GM19351 (cell line): ENCODE measurements around the gene RTTN.
"Not testable (repeated sequence)": the region's sequence is repeated elsewhere in the genome, so short reads cannot be mapped to it uniquely, and the experiment has no call there.

ENCODE experiments used
- ATAC-seq: cut with Tn5 transposase; IDR thresholded peaks from one replicate; pipeline ENCODE4 v1.9.1; 2021; ENCODE audit warnings: mild to moderate bottlenecking, moderate library complexity; ENCODE audit not compliant: unreplicated experiment

Gene RTTN

GRCh38 chr18:70154591-70155194 is 50.8 kb downstream of the RTTN start:
- no peak for ATAC-seq

DNA sequence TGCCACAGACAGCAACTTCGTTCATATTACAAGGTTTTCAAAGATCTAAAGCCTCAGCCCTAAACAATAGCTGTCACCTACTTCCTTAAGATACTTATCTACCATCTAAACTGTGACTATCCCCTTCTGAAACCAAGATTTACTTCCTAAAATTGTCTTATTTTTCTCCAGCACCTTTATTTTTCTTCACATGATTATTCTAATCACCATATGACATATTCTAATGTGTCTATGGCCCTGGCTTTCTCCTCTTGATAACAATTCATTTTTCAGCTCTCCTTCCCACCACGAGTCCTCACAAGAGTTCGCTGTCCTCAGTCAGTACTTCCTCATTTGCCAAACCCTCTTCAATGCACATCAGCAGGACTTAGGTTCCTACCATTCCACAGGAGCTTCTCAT is 53.9 kb downstream of the RTTN start:
- ATAC-seq: no peak

DNA sequence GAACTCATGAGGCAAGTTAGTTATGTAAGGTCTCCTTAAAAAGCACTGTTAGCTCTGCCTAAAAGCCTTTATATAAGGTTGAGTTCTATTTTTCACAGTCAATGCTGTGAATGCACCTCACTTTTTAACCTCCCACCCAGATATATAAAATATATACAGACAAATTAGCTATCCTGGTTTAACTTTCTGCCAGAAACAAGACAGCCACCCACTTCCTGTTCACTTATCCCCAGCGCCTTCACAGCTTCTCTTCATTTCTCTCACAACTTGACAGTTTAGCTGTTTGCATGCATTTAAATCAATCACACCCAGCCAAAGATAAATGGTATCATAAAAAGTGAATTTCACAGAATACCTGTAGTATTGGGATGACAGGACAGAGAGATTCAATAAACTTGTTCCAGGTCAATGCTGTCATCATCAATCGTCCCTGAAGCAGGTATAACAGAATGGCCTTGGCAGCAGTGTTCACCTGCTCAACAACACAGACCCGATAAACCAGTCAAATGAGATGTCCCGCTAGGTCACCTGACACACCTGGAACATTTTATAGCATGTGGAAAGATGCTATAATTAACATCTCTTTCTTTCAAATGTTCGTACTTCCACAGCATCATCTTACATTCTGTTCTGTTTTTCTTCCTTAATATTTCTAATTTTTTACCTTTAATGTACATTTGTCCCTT is 55.7 kb downstream of the RTTN start:
- ATAC-seq: no peak

GRCh38 chr18:70149156-70149555 is 56.3 kb downstream of the RTTN start:
- ATAC-seq: no peak

- ATAC-seq: no peak
Observed at GRCh38 chr18:70148039-70148938, 57.2 kb downstream of the RTTN start.

DNA sequence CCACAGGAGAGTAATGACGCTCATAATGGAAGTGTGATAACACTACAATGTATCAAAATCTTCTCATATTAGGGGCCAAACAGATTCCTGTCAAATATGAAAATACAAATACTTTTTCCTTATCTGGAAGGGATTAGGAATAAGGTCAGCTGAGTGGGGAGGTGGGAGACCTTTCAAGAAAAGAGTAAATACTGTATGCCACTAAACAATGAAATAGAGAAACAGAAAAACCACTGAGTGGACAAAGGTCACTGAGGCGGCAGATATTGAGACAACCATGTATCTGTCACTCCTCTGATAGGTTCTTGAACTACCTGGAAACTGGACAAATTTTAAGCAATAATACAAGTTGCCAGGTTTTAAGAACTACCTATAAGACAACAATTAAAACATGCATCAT is 59.3 kb downstream of the RTTN start:
- ATAC-seq: no peak

DNA sequence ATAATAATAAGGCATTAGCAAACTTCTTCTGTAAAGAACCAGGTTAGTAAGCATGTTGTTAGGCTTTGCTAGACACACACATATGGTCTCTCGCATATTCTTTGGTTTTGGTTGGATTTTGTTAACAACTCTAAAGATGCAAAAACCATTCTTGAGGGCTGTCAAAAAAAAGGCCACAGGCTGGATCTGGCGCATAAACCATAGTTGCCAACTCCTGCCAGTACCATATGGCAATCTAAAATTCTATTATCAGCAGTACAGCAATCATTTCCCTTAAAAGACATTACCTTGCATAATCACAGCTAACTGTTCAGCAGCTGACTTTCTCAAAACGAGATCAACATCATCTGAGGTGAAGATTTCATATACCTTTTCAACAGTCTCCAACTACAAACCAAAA is 63.5 kb downstream of the RTTN start:
- ATAC-seq: no peak

GRCh38 chr18:70139138-70139537 is 66.3 kb downstream of the RTTN start:
- no peak for ATAC-seq

DNA sequence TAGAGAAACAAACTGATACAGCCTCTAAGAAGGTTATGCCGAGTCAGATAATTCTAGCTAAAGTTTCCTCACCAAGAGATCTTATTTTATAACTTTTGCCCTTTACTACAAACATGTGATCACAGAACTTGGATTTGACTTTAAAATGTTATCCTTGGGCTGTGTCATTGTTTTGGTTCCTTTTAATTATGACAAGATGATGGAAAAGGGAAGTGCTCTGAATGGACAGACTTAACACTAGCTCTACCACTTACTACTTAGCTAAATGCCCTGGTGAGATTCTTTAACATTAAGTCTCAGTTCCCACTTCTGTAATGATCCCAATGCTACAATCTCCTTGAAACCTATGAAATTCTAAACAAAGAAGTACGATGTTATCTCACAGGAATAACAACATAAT is 69.9 kb downstream of the RTTN start:
- ATAC-seq: peak; percentile 63

DNA sequence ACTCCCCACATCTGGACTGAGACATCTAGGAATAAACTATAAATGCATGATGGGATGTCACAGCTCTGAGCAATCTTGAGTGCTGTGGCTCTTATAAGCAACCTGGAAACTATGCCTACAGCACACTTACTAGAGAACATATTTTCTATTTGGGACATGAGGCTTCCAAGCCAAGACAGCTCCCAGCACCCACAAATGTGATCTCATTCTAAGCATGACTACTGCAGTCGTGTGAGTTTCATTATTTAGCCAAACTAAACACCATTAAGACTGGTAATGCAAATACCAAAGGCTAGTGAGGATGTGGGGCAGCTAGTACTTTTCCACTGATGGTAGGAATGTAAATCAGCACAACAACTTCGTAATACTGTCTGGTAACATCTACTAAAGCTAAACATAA is 72.5 kb downstream of the RTTN start:
- ATAC-seq: no peak

- ATAC-seq: no peak
Observed at GRCh38 chr18:70128271-70128670, 77.2 kb downstream of the RTTN start.

DNA sequence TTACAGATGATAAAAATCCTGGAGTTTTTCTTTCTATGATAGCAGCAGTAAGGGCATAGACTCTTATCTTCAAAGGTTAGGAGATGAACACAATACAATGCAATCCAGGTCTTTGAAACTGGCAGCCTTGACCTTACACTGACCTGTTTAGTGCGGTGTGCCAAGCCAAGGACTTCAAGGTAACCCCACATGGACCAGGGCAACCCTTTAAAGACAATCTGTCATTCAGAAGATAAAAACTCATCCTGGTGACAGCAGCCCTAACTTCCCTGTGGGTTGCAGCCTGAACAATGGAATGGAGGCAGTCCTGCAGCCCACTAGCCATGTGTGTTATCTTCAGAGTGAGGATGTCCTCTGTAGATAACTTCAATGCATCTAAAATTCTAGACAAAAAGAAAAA is 78.1 kb downstream of the RTTN start:
- no peak for ATAC-seq

DNA sequence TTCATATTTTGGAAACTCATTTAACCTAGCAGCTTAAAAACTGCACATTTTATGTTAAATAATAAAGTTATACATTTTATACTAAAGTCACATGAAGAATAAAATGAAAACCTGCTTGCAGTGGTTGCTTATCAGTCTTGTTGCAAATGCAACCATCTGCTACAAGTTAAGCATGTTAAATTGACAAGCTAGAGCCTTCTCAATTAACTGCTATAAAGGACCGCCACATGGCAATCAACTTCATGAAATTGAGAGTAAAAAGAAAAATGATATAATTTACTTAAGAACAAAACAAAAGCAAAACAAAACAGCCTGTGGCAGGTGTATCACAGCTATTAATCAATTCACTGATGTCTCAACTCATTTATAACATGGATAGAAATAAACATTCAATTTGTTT is 78.7 kb downstream of the RTTN start:
- ATAC-seq: no peak

DNA sequence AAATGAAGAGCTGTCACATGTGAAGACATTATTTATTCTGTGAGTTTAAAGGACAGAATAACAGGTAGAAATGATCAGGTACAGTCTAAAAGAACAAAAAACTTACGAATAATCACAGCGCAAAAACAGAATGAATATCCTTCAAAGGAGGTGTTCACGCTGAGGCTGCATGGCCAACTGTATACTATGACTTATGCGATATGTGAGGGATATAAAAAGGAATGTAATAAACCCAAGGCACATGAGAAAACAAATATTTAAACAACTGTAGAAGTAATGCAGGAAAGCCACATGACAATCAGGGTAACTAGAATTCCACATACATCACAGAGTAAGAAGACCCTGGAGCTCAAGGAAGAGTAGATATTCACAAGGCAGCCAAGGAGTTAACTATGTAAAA is 81.3 kb downstream of the RTTN start:
- no peak for ATAC-seq

- ATAC-seq: no peak
Observed at GRCh38 chr18:70121842-70122241, 83.6 kb downstream of the RTTN start.

- ATAC-seq: no peak
Observed at GRCh38 chr18:70116949-70117348, 88.5 kb downstream of the RTTN start.

DNA sequence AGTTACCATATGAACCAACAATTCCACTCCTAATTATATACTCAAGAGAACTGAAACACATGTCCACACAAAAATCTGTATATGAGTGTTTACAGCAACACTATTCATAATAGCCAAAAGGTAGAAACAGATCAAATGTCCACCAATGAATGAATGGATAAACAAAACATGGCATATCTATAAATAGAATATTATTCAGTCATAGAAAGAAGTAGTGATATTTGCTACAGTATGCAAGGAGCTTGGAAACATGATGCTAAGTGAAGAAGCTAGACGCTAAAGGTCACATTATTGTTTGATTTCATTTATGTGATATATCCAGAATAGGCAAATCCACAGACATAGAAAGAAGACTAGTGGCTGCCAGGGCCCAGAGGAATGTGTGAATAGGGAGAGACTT is 92.0 kb downstream of the RTTN start:
- no peak for ATAC-seq

DNA sequence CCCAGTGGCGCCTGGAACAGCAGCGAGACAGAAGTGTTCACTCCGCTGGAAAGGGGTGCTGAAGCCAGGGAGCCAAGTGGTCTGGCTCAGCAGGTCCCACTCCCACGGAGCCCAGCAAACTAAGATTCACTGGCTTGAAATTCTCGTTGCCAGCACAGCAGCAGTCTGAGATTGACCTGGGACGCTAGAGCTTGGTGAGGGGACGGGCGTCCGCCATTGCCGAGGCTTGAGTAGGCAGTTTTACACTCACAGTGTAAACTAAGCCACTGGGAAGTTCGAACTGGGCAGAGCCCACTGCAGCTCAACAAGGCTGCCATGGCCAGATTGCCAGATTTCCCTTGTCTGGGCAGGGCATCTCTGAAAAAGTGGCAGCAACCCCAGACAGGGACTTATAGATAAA is 94.8 kb downstream of the RTTN start:
- no peak for ATAC-seq

DNA sequence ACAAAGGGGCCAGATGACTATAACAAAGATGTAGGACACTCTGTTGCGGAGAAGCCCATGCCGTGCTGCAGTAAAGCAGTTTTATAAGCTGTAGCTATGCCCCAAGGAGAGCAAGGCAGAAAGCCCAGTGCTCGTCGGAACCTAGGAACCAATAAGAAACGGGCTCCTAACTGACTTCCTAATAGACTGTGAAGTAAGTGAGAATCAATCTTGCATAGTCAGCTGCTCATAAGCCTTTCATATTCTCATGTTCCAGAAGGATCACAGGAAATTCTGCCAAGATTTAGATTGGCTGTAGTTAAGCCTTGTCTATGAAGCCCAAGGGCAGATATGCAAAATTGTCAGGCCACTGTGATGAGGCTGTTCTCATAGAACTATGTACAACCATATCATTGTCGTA is 98.4 kb downstream of the RTTN start:
- ATAC-seq: no peak

DNA sequence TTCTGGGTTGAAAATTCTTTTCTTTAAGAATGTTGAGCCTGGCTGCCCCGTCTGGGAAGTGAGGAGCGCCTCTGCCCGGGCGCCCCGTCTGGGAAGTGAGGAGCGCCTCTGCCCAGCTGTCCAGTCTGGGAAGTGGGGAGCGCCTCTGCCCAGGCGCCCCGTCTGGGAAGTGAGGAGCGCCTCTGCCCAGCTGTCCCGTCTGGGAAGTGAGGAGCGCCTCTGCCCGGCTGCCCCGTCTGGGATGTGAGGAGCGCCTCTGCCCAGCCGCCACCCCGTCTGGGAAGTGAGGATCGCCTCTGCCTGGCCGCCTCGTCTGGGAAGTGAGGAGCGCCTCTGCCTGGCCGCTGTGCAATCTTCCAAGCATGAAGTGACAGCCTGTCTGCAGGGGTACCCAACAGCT is 102.6 kb downstream of the RTTN start:
- not testable (repeated sequence) for ATAC-seq

GRCh38 chr18:70089858-70090257 is 115.6 kb downstream of the RTTN start:
- ATAC-seq: no peak

GRCh38 chr18:70086085-70086484 is 119.4 kb downstream of the RTTN start:
- ATAC-seq: no peak
